OCI-LY7 (cell line): ENCODE data around the gene ACTN1.

Source experiments
- CTCF ChIP-seq: fragments of 200-600 bp; sonication (generic); conservative IDR thresholded peaks from 2 replicates; pipeline ENCODE4 v1.5.1; 2014; ENCODE audit warnings: mild to moderate bottlenecking, antibody characterized with exemption, low read length, moderate library complexity, mixed read lengths
- EZH2phosphoT487 ChIP-seq: fragments of 200-600 bp; sonication (generic); IDR thresholded peaks from 2 replicates; pipeline ENCODE4 v1.6.1; 2018; ENCODE audit warnings: low read depth, borderline replicate concordance, mild to moderate bottlenecking, mixed run types, antibody characterized with exemption, low read length, moderate library complexity, mixed read lengths

GRCh38 chr14:68986926-68987652 lies 8.0 kb upstream of the ACTN1 start:
- TF ChIP-seq CTCF (no peak), EZH2phosphoT487 (no peak)
